Astrocyte (in vitro differentiated cells and primary cell): ENCODE data around the gene DLGAP1. TPM values are rescaled to one million over a fixed set of nuclear protein-coding genes. Genes with fewer than 3 reads are reported as not detected.

Source experiments
- DNase-seq: peaks from one replicate; pipeline ENCODE4 v3.0.0-alpha.2; 2010; ENCODE audit warnings: low read depth
- FAIRE-seq: peaks from 2 replicates; lab custom pipeline; 2011; peaks lifted over from hg19 to GRCh38; lab: Jason Lieb, UNC
- H2AFZ ChIP-seq: 2 replicates; pipeline ENCODE4 v1.6.0; 2012; ENCODE audit warnings: low read depth, low read length, inconsistent platforms
- H3K27ac ChIP-seq: 2 replicates; pipeline ENCODE4 v1.5.1; 2011; ENCODE audit warnings: low read depth, low read length, inconsistent platforms
- H3K27me3 ChIP-seq: 2 replicates; pipeline ENCODE4 v1.6.0; 2011; ENCODE audit warnings: low read length, inconsistent platforms; ENCODE audit not compliant: insufficient read depth
- H3K36me3 ChIP-seq: 2 replicates; pipeline ENCODE4 v1.5.1; 2011; ENCODE audit warnings: low read length, inconsistent platforms; ENCODE audit not compliant: insufficient read depth
- H3K4me1 ChIP-seq: 2 replicates; pipeline ENCODE4 v1.5.1; 2011; ENCODE audit warnings: low read length, inconsistent platforms; ENCODE audit not compliant: insufficient read depth
- H3K4me2 ChIP-seq: 2 replicates; pipeline ENCODE4 v1.6.0; 2012; ENCODE audit warnings: low read length, inconsistent platforms
- H3K4me3 ChIP-seq: 2 replicates; pipeline ENCODE4 v1.5.1; 2011; ENCODE audit warnings: low read depth, mild to moderate bottlenecking, low read length, inconsistent platforms; ENCODE audit not compliant: insufficient read depth
- H3K79me2 ChIP-seq: 2 replicates; pipeline ENCODE4 v1.6.0; 2012; ENCODE audit warnings: mild to moderate bottlenecking, low read length, inconsistent platforms; ENCODE audit not compliant: insufficient read depth
- H3K9ac ChIP-seq: 2 replicates; pipeline ENCODE4 v1.6.0; 2012; ENCODE audit warnings: mild to moderate bottlenecking, low read length, inconsistent platforms
- H3K9me3 ChIP-seq: 2 replicates; pipeline ENCODE4 v1.5.1; 2012; ENCODE audit warnings: low read depth, mild to moderate bottlenecking, low read length, inconsistent platforms; ENCODE audit not compliant: insufficient read depth
- H4K20me1 ChIP-seq: 2 replicates; pipeline ENCODE4 v1.6.0; 2012; ENCODE audit warnings: low read length, inconsistent platforms; ENCODE audit not compliant: insufficient read depth
- H3K27ac Mint-ChIP-seq: one replicate; pipeline ENCODE4 v1.8.0; 2021; ENCODE audit warnings: mild to moderate bottlenecking, mixed read lengths; ENCODE audit not compliant: unreplicated experiment
- H3K27me3 Mint-ChIP-seq: one replicate; pipeline ENCODE4 v1.8.0; 2021; ENCODE audit warnings: low read depth, mixed read lengths; ENCODE audit not compliant: unreplicated experiment
- H3K36me3 Mint-ChIP-seq: one replicate; pipeline ENCODE4 v1.8.0; 2021; ENCODE audit warnings: low read depth, mixed read lengths; ENCODE audit not compliant: unreplicated experiment
- H3K4me1 Mint-ChIP-seq: one replicate; pipeline ENCODE4 v1.8.0; 2021; ENCODE audit warnings: low read depth, mixed read lengths; ENCODE audit not compliant: unreplicated experiment
- H3K4me3 Mint-ChIP-seq: one replicate; pipeline ENCODE4 v1.8.0; 2021; ENCODE audit warnings: mild to moderate bottlenecking, moderate library complexity, mixed read lengths; ENCODE audit not compliant: unreplicated experiment
- H3K9me3 Mint-ChIP-seq: one replicate; pipeline ENCODE4 v1.8.0; 2021; ENCODE audit warnings: mild to moderate bottlenecking, mixed read lengths; ENCODE audit not compliant: unreplicated experiment
- EZH2 ChIP-seq: IDR thresholded peaks from 2 replicates; pipeline ENCODE4 v1.6.1; 2012; ENCODE audit warnings: mild to moderate bottlenecking, low read length, inconsistent platforms; ENCODE audit not compliant: insufficient read depth
- total RNA-seq: library from RNA; stranded (reverse); gene quantifications from 2 replicates; pipeline ENCODE4 v1.2.1, GENCODE V29; 2021
- TF ChIP-seq, protein P1 (sequence below): IDR thresholded peaks from 2 replicates; pipeline ENCODE4 v1.5.1; 2011; ENCODE audit warnings: low read depth, mild to moderate bottlenecking, inconsistent platforms, low read length, moderate library complexity; ENCODE audit not compliant: insufficient read depth

DLGAP1 gene
- total RNA-seq, 1 donor from 2014 or later: 2.3 TPM

DNA sequence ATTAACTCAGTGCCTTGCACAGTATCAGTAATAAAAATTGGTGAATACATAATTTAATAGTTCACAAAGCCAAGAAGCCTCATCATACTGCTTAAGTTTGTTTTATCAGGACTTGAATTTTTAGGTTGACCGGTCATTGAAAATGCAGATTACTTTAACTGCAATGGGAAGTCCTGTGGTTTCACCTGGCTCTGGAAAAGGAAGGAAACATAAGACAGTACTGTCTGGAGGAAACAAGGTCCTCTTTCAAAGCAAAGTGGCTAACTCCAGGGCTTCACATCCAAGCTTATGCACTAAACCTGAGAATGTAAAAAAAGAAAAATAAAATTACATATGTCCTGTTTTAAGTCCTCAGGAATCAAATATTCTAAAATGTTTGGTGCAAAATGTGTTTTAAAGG is 119.7 kb downstream of the DLGAP1 start:
- Histone ChIP-seq H2AFZ (no peak overlapping the region), H3K4me3 (no peak overlapping the region), H3K4me1 (no peaks in the 10 kb centered on the region), H3K79me2 (no peaks in the 10 kb centered on the region), H3K27me3 (no peaks in the 10 kb centered on the region), H3K36me3 (no peaks in the 10 kb centered on the region), H3K9me3 (no peaks in the 10 kb centered on the region), H4K20me1 (no peaks in the 10 kb centered on the region), H3K4me2 (no peak overlapping the region), H3K27ac (no peak overlapping the region), H3K9ac (no peak overlapping the region)
- TF ChIP-seq EZH2: no peak
- TF ChIP-seq, protein P1, sequence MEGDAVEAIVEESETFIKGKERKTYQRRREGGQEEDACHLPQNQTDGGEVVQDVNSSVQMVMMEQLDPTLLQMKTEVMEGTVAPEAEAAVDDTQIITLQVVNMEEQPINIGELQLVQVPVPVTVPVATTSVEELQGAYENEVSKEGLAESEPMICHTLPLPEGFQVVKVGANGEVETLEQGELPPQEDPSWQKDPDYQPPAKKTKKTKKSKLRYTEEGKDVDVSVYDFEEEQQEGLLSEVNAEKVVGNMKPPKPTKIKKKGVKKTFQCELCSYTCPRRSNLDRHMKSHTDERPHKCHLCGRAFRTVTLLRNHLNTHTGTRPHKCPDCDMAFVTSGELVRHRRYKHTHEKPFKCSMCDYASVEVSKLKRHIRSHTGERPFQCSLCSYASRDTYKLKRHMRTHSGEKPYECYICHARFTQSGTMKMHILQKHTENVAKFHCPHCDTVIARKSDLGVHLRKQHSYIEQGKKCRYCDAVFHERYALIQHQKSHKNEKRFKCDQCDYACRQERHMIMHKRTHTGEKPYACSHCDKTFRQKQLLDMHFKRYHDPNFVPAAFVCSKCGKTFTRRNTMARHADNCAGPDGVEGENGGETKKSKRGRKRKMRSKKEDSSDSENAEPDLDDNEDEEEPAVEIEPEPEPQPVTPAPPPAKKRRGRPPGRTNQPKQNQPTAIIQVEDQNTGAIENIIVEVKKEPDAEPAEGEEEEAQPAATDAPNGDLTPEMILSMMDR: no peak
- DNase-seq (no peak), FAIRE-seq (no peak)
- Mint-ChIP-seq H3K4me3 (no peak overlapping the region), H3K36me3 (no peaks in the 10 kb centered on the region), H3K9me3 (no peaks in the 10 kb centered on the region), H3K27ac (no peak overlapping the region), H3K27me3 (no peaks in the 10 kb centered on the region), H3K4me1 (no peaks in the 10 kb centered on the region)

DNA sequence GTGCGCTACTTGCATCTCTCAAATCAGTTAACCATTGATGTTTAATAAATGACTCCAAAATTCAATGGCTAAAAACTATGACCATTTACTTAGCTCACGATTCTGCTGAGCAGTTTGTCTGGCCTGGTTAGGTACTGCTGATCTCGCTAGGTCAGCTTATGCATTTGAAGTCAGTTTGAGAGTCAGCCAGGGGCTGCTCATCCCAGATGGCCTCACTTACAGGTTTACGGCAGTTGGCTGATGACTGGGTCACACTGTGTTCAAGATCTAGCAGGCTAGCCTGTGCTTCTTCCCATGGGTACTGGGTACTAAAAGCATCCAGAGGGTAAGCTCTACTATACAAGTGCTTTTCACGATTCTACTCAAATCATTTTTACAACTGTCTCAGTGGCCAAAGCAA is 122.1 kb downstream of the DLGAP1 start:
- no peaks in the 10 kb centered on the region for H3K9me3 ChIP-seq
- no peak overlapping the region for H2AFZ ChIP-seq
- Mint-ChIP-seq H3K4me1 (no peaks in the 10 kb centered on the region), H3K9me3 (no peaks in the 10 kb centered on the region), H3K4me3 (no peak overlapping the region), H3K27ac (no peak overlapping the region), H3K27me3 (no peaks in the 10 kb centered on the region), H3K36me3 (no peaks in the 10 kb centered on the region)
- no peaks in the 10 kb centered on the region for H3K79me2 ChIP-seq
- FAIRE-seq (no peak), DNase-seq (no peak)
- H3K27ac ChIP-seq: no peak overlapping the region
- TF ChIP-seq, protein P1: no peak
- TF ChIP-seq EZH2: no peak
- no peaks in the 10 kb centered on the region for H3K27me3 ChIP-seq
- no peaks in the 10 kb centered on the region for H3K4me1 ChIP-seq
- H3K36me3 ChIP-seq: no peaks in the 10 kb centered on the region
- no peaks in the 10 kb centered on the region for H4K20me1 ChIP-seq
- H3K4me2 ChIP-seq: no peak overlapping the region
- no peak overlapping the region for H3K9ac ChIP-seq
- no peak overlapping the region for H3K4me3 ChIP-seq

DNA sequence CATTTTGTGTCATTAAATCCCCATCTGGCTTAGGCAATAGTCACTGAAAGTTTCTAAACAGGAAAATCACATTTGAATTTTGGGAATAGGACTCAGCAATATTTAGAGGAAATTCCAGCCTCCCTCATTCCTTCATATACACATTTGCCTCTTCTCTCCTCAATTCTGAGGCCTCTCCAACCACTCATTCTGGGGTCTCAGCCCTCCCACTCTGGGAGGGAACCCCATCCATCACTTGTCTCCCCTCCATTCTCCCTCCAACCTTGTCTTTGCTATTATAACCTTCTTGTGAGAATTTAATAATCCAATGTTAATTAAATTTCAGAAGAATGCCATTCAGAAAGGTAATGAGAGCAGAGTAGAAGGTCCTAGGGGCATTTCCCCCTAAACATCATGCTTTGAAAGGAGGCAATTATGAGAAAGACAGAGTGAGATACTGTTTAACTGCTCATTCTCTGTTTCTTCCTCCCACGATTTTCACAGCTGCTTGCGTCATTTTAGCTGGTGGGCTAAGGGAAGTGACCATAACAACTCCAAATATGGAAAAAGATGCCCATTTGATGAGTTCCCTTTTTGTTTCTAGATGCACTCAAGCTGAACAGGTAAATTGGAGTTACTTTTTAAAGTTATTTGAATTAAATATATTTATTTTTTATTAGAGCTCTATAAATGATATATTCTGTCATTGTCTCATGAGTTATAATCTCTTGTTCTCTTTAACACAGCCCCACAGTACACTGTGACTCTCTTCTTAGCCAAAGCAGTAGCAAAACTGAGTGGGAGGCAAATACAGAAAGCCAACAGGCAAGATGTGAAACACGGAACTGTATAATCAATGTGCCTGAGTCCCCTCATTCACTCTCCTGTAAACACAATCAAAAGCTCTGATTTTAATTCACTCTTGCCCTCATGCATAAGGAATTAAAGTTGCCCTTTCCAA is 135.1 kb downstream of the DLGAP1 start:
- FAIRE-seq (no peak), DNase-seq (no peak)
- H3K27me3 ChIP-seq: no peaks in the 10 kb centered on the region
- no peak overlapping the region for H3K27ac Mint-ChIP-seq
- no peaks in the 10 kb centered on the region for H3K4me1 Mint-ChIP-seq
- H3K27me3 Mint-ChIP-seq: no peaks in the 10 kb centered on the region
- no peak overlapping the region for H3K27ac ChIP-seq
- H2AFZ ChIP-seq: peak overlapping the region; percentile 1
- no peak overlapping the region for H3K4me3 Mint-ChIP-seq
- no peaks in the 10 kb centered on the region for H3K9me3 ChIP-seq
- no peaks in the 10 kb centered on the region for H3K9me3 Mint-ChIP-seq
- TF ChIP-seq, protein P1: no peak
- TF ChIP-seq EZH2: no peak
- no peaks in the 10 kb centered on the region for H3K79me2 ChIP-seq
- no peaks in the 10 kb centered on the region for H3K36me3 Mint-ChIP-seq
- H3K4me3 ChIP-seq: no peak overlapping the region
- no peaks in the 10 kb centered on the region for H3K36me3 ChIP-seq
- H4K20me1 ChIP-seq: no peaks in the 10 kb centered on the region
- H3K4me1 ChIP-seq: no peaks in the 10 kb centered on the region
- no peak overlapping the region for H3K9ac ChIP-seq
- H3K4me2 ChIP-seq: no peak overlapping the region
